Measurements from ENCODE around the gene MYBBP1A. TPM values are rescaled to one million over a fixed set of nuclear protein-coding genes. Genes with fewer than 3 reads are reported as not detected.

MYBBP1A gene
- total and polyA plus RNA-seq, 9 of the 15 experiments (the other 6 are each of a cell fraction or from before 2014, with no cell fraction given) = 2.0 to 114 (median 47.2) TPM

DNA sequence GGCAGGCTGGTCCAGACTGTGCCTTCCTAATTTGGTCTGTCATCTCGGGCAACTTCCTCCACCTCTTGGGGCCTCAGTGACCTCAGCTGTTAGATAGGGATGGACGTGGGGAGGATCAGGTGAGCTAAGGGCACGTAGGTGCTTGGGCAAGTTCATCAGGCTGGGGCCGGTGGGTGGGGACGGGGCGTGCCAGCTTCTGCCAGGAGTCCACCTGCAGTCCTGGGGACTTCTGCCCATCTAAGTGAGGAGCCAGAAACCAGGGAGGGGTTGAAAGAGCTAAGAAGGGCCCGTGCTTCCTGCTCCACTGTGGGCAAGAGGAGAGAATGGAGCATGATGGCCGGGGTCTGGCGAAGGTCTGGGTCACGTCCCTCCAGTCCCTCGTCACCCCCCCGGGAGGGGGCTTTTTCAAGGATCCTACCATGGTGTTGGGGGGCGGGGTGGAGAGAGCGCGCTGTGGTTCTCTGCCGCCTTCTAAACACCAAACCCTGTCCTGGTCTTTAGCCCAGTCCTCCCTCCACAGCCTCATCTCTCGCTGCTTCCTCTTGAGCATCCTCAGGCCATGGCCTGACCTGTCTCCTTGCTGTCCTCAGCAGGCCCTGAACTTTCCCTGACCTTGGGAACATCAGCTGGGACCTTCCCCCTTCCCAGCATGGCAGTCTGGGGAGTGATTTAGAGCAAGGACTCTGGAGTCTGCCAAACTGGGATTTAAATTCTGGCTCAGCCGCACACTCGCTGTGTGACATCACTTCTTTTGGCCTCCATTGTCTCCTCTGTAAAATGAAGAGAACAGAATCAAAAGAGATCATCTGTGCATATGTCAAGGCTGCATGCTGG is 34.9 kb downstream of the MYBBP1A start:
- BruUV-seq (replicated peaks) = no TSS peak
- Histone ChIP-seq H3K9ac (ENCODE audit: insufficient read depth in 1 of 2, low read depth in 2 of 2, low read length in 2 of 2) (no peak overlapping the region), H3K27ac (ENCODE audit: extremely low read depth, low read depth, low read length) (no peak overlapping the region), H4K20me1 (replicated peaks; ENCODE audit: control insufficient read depth, insufficient read depth, low read length) (0 out of 2 replicates have a peak, but pooled peaks cover 2% of the 10 kb centered on the region), H3K9me3 (replicated peaks; ENCODE audit: control insufficient read depth, insufficient read depth, low read depth, low read length) (no peaks in the 10 kb centered on the region), H3K36me3 (ENCODE audit: control insufficient read depth, insufficient read depth, low read length) (no peaks in the 10 kb centered on the region), H3K4me3 (no peak overlapping the region), H3K4me2 (ENCODE audit: insufficient read depth, low read length) (no peak overlapping the region), H3K79me2 (ENCODE audit: control insufficient read depth, insufficient read depth, low read length) (no peaks in the 10 kb centered on the region), H3K9me1 (ENCODE audit: control insufficient read depth, insufficient read depth, low read length) (no peaks in the 10 kb centered on the region), H3K27me3 (ENCODE audit: control insufficient read depth in 2 of 2, insufficient read depth in 2 of 2, low read length in 2 of 2) (peaks cover 13 to 62% of the 10 kb centered on the region in 2 experiments; a peak in 4 of 5 replicates), H3K4me1 (replicated peaks in 1 of 2; ENCODE audit: control insufficient read depth in 2 of 2, insufficient read depth in 2 of 2, low read length in 2 of 2) (peaks cover 0 to 8% of the 10 kb centered on the region in 2 experiments; a peak in 2 of 5 replicates), H2AFZ (ENCODE audit: low read depth, low read length) (no peak overlapping the region)
- POLR2A ChIA-PET = no interaction called here
- ATAC-seq (no peak), DNase-seq (ENCODE audit: extremely low read depth in 1 of 4, low spot score in 3 of 4) (no peak), FAIRE-seq (no peak)
- WGBS (ENCODE audit: insufficient coverage, low coverage, missing lambda C conversion rate) = 4% methylated on average over 8 of the region's 19 CpGs
- in situ Hi-C loops (cut with MboI) = no loop called here
- CTCF ChIA-PET (ENCODE audit: low intra/inter-chr PET ratio) = no interaction called here
- intact Hi-C loops (cut with micrococcal nuclease) = no loop called here
- TF ChIP-seq POLR3G (IDR thresholded peaks at IDR 0.05; ENCODE audit: extremely low read depth, insufficient read length, insufficient replicate concordance) = no peak
- TF ChIP-seq ZFP36 (IDR thresholded peaks at IDR 0.05; ENCODE audit: low read depth, low read length, partially characterized antibody) = no peak
- TF ChIP-seq RAD51 (IDR thresholded peaks at IDR 0.05; ENCODE audit: borderline replicate concordance, low read depth) = no peak
- TF ChIP-seq NR3C1 (CRISPR knock-in tag; IDR thresholded peaks at IDR 0.05) = no peak
- TF ChIP-seq, protein P1, sequence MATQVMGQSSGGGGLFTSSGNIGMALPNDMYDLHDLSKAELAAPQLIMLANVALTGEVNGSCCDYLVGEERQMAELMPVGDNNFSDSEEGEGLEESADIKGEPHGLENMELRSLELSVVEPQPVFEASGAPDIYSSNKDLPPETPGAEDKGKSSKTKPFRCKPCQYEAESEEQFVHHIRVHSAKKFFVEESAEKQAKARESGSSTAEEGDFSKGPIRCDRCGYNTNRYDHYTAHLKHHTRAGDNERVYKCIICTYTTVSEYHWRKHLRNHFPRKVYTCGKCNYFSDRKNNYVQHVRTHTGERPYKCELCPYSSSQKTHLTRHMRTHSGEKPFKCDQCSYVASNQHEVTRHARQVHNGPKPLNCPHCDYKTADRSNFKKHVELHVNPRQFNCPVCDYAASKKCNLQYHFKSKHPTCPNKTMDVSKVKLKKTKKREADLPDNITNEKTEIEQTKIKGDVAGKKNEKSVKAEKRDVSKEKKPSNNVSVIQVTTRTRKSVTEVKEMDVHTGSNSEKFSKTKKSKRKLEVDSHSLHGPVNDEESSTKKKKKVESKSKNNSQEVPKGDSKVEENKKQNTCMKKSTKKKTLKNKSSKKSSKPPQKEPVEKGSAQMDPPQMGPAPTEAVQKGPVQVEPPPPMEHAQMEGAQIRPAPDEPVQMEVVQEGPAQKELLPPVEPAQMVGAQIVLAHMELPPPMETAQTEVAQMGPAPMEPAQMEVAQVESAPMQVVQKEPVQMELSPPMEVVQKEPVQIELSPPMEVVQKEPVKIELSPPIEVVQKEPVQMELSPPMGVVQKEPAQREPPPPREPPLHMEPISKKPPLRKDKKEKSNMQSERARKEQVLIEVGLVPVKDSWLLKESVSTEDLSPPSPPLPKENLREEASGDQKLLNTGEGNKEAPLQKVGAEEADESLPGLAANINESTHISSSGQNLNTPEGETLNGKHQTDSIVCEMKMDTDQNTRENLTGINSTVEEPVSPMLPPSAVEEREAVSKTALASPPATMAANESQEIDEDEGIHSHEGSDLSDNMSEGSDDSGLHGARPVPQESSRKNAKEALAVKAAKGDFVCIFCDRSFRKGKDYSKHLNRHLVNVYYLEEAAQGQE (IDR thresholded peaks at IDR 0.05; ENCODE audit: borderline replicate concordance) = no peak
- TF ChIP-seq, protein P1 (CRISPR knock-in tag; IDR thresholded peaks at IDR 0.05; ENCODE audit: low read depth) = no peak
- no peak for TF ChIP-seq ARID3A (IDR thresholded peaks at IDR 0.05; ENCODE audit: borderline replicate concordance, low read depth, low read length)
- no peak for TF ChIP-seq TAL1 (IDR thresholded peaks at IDR 0.05)
- no peak for TF ChIP-seq MYBL2 (IDR thresholded peaks at IDR 0.05; ENCODE audit: low read depth)
- TF ChIP-seq MYBL2 (CRISPR knock-in tag; IDR thresholded peaks at IDR 0.05; ENCODE audit: borderline replicate concordance) = no peak
- no peak for TF ChIP-seq ZNF282 (CRISPR knock-in tag; IDR thresholded peaks at IDR 0.05)
- no peak for TF ChIP-seq MTA3 (IDR thresholded peaks at IDR 0.05; ENCODE audit: borderline replicate concordance)
- TF ChIP-seq, protein P2, sequence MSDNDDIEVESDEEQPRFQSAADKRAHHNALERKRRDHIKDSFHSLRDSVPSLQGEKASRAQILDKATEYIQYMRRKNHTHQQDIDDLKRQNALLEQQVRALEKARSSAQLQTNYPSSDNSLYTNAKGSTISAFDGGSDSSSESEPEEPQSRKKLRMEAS (CRISPR knock-in tag; IDR thresholded peaks at IDR 0.05) = no peak

All from K562 (cell line).